GM18907 (cell line): ENCODE measurements around the gene SH2B2.
"Not testable (repeated sequence)": the region's sequence is repeated elsewhere in the genome, so short reads cannot be mapped to it uniquely, and the experiment has no call there.

Experiments used
- ATAC-seq: cut with Tn5 transposase; IDR thresholded peaks from one replicate; pipeline ENCODE4 v1.9.1; 2021; ENCODE audit warnings: mild to moderate bottlenecking, moderate library complexity; ENCODE audit not compliant: unreplicated experiment

Gene SH2B2

DNA sequence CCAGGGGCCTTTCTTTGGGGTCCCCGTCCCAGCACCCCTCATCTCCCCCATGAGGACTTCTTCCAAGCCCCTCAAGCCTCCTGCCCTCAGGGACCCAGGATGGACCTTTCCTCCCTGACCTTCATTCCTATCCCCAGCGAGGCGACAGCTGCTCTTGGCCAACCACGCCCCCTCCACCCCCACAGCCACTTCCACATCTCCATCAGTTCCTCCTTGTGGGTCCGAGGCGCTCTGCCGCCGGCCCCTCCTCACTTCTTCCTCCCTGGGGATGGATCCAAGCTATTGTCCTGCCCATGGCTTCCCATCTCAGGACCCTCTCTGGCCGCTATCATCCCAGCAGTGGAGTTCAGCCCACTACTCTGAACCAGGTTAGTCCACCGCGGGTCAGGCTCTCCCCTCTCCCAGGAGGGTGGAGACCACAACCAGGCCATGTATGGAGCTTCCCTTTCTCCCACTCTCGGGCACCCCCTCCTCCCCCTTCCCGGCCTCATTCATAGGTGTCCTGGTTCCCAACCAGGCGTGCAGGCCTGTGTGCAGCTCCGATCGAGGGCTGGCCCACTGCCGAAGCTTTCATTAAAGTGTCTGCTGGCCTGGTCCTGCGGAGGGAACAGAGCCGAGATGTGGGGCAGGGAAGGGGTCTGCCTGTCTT, 1.7 kb upstream of the SH2B2 start:
- ATAC-seq: no peak

- ATAC-seq: no peak
Observed at GRCh38 chr7:102285540-102286236, 980 bp upstream of the SH2B2 start.

DNA sequence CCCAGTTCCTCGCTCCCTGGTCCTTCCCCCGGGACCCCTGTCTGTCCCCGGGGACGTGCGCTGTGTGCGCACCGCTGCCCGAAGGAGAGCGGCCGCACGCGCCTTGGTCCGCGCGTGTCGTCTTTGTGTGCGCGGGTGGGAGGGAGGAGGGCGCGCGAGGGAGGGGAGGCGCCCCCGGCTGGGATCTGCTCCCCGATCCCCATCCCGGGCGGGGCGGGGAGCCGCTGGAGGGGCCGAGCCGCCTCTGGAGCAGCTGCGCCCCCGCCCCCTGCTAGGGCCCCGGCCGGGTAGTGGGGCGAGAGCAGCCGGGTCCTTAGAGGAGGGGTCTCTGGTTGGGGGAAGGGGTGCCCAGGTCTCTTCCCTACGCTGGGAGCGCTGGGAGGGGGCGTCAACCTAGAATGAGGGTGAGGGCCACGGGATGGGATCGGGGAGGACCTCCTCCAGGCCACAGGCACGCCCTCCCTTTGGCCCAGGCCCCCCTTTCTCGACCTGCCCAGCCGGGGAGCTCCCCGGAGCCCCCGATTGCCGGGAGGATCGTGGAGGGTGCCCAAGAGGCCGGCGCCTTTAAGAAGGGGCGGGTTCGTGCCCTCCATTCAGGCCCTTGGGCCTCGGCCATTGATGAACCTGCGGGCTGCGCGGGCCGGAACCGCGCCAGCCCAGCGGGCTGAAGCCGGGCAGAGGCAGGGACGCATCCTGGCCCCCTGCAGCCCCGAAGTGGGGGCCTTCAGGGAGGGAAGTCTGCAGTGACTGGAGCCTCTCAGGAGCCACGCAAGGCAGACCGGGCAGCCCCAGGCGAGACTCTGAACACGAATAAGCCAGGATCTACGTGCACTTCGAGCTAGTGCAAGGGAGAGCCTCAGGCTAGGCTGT, 678 bp downstream of the SH2B2 start:
- no peak for ATAC-seq

- no peak for ATAC-seq
Observed at GRCh38 chr7:102287981-102288278, 1.3 kb downstream of the SH2B2 start.

- no peak for ATAC-seq
Observed at GRCh38 chr7:102288285-102288930, 1.7 kb downstream of the SH2B2 start.

DNA sequence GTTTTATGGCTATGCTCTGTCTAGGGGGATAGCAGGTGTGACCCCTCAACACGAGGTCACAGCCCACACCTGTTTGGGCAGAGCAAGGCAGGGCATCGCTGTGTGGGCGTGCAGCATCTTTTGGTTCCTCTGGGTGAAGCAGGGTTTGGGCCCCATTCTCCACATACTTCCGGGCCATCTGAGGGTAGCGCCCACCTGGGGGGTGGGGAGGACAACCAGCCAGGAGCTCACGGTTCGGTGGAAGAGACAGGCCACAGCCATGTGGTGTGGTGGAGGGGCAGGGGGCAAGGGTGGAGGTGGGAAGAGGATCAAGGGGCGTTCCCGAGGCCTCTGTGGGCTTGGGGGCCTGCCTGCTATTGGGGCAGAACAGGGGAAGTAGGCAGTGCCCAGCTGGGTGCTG, 2.4 kb downstream of the SH2B2 start:
- ATAC-seq: no peak

DNA sequence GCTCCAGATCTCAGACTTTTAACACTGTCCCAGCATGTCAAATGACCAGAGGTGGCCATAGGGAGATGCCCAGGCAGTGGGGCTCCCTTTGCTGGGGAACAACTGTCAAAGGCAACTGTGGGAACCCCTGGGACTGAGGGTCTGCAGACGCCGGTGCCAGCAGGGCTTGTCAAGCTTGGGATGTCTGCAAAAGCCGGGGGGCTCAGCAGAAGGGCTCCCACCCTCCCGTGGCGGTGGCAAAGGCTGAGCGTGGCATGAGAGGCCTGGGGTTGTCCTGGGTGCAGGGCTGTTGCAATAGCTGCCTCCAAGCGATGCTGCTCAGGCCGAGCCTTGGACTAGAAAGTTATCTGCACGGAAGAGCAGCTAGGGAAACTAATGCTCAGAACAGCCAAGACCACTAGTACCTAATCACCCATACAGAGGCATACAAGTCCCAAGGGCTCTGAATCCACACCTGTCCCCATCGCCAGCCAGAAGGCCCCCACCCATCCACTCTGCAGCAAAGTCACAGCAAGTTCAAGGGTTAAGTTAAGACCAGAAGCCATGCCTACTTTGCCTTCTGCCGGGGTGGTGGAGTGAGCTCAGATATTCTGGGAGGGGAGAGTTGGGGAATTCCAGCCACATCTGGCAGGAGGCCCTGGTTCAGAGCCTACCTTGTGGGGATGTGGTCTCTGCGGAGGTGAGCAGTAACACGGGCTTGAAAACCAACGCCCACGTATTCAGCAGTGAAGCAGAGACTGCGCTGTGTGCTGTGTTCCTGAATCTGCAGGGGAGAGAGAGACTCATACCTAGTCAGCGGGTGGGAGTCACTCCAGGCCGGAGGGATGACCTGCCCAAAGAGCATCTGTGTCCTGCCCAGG, 4.6 kb downstream of the SH2B2 start:
- ATAC-seq: peak; percentile 52

- no peak for ATAC-seq
Observed at GRCh38 chr7:102291916-102292267, 5.2 kb downstream of the SH2B2 start.

DNA sequence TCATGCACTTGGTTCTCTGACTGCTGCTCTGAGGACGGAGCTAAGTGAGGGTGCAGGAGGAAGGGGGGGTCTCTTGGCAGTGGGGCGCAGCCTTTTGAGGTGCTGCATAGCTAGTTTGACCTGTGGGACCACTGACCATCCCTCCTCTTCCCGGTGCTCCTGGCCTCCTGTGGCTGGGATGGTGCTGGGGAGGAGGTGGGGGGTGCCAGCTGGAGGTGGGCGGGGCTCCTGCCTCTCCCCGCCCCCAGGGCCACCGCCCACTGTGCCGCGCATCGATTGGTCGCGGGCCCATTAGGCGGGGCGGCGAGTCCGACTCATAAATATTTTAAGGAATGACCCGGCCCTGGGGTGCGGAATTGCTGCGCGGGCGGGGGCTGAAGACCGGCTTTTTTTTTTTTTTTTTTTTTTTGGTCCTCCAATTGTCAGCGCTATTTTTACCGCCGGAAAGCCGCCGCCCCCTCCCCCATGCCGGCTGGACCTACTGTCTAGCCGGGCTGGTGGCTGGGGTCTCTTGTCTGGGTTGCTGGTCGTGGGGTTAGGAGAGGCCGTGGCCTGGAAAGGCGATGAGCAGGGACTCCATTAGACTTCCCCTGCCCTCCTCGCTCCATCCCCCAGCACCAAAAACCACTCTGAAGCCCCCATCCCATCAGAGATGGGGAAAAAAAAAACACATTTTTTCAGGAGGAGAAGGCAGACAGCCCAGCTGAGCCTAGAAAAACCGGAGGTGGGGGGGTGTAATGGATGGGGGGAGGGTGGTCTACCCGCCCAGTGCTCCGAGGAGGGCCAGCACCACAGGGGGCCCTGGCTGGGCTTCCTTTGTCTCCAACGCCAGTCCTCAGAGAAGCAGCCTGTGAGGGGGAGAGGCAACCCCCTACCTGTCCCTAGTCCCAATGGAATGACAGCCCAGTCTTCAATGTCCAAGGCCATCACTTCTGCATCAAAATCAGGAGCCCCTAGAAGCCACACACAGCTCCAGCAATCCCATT, 6.4 kb downstream of the SH2B2 start:
- no peak for ATAC-seq

GRCh38 chr7:102294589-102294988, 7.9 kb downstream of the SH2B2 start:
- ATAC-seq: no peak

DNA sequence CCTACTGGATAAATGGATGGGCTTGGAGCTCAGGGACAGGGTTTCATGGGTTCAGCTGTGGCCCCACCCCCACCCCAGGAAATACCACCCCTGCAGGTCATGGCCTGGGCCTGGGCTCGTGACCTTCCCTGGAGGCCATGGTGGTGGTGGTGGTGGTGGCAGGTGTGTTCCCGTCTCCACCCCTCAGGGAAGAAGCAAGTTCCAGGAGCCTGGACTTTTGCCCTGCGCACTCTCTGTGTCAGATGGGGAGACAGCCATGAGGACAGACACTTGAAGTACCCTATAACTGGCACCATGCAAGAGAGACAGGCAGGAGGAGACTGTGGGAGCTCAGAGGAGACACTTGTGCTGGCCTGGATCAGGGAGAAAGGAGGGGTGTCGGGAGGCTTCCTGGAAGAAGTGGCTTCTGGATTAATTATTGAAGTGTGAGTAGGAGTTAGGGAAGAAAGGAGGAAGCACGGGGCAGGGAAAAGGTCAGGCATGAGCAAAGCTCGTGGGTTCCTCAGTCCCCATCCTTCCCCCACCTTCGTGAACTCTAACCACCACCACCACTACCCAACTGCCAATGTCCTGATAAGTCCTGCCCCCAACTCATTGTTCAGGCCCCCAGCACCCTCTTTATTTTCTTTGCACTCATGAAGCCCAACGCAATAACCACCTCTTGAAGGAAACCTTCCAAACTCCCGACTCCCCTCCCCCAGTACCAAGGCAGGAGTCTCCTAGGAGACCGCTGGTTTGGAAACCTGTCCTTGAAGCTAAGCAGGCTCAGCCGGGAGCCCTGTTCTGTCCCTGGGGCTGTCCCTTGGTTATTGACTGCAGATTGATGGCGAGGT, 8.9 kb downstream of the SH2B2 start:
- no peak for ATAC-seq

DNA sequence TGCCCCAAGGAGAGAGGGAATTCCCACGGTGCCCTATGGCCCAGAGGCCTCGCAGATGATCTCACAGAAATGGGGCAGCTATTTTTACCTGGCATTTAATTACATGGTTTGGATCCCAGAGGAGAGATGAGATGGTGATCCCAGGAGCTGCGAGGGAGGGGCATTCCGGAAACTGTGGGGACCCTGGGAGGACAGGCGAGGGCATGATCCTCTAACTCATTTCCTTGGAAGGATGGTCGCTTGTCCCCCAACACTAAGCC, 9.4 kb downstream of the SH2B2 start:
- no peak for ATAC-seq

DNA sequence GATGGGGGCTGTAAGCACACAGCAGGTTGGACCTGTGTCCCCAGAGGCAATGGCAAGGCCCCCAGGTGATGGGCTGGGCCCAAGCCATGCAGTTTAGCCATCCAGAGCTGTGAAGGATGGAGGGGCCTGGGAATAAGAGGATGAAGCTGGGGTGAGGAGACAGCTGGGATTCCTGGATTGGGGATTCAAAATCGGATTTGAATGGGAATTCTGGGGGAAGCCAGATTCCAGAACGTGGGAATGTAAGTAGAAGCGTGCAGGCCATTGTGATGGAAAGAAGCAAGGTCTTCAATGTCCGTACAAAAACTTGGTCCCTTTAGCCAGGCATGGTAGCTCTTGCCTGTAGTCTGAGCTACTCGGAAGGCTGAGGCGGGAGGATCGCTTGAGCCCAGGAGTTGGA, 9.8 kb downstream of the SH2B2 start:
- ATAC-seq: no peak

GRCh38 chr7:102297487-102298218, 11.0 kb downstream of the SH2B2 start:
- no peak for ATAC-seq

GRCh38 chr7:102300643-102301221, 14.1 kb downstream of the SH2B2 start:
- ATAC-seq: no peak

- ATAC-seq: not testable (repeated sequence)
Observed at GRCh38 chr7:102301367-102301766, 14.7 kb downstream of the SH2B2 start.

DNA sequence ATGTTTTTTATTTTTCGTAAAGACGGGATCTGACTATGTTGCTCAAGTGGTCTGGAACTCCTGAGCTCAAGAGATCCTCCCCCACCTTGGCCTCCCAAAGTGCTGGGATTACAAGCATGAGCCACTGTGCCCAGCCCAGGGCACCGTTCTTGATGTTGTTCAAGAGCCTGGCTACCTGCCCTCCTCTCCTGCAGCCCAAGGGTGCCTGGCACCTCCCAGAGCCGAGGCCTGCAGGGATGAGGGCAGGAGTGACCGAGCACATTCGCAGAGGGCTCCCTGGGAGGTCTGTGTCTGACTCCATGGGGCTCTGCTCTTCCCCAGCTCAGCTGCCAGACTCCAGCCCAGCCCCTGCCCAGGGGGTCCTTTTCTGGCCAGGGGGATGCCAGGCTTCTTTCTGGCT, 15.4 kb downstream of the SH2B2 start:
- ATAC-seq: no peak
